Hepatocyte (in vitro differentiated cells): ENCODE results near the gene TMEM74B. TPM values are rescaled to one million over a fixed set of nuclear protein-coding genes. Genes with fewer than 3 reads are reported as not detected.
A peak's percentile ranks its signal among the peaks of the same experiment; 100 is the strongest.
"Not testable (repeated sequence)": the region's sequence is repeated elsewhere in the genome, so short reads cannot be mapped to it uniquely, and the experiment has no call there.

Experiments
- DNase-seq: peaks from one replicate; pipeline ENCODE4 v3.0.0-alpha.2; 2016; ENCODE audit warnings: low spot score
- H2AFZ ChIP-seq: fragments of 200-600 bp; sonication (generic); 2 replicates; pipeline ENCODE4 v1.6.0; 2016; ENCODE audit warnings: antibody characterized with exemption, mild to moderate bottlenecking
- H3K27ac ChIP-seq: fragments of 200-600 bp; sonication (generic); 2 replicates; pipeline ENCODE4 v1.5.1; 2016; ENCODE audit warnings: mild to moderate bottlenecking
- H3K27me3 ChIP-seq: fragments of 200-600 bp; sonication (generic); 2 replicates; pipeline ENCODE4 v1.6.1; 2016
- H3K36me3 ChIP-seq: fragments of 200-600 bp; sonication (generic); replicated peaks from 2 replicates; pipeline ENCODE4 v1.5.1; 2016; ENCODE audit warnings: low read depth; ENCODE audit not compliant: insufficient read depth
- H3K4me1 ChIP-seq: fragments of 200-600 bp; sonication (generic); 2 replicates; pipeline ENCODE4 v1.5.1; 2016; ENCODE audit warnings: mild to moderate bottlenecking, moderate library complexity; ENCODE audit not compliant: insufficient read depth
- H3K4me2 ChIP-seq: fragments of 200-600 bp; sonication (generic); 2 replicates; pipeline ENCODE4 v1.6.0; 2016
- H3K4me3 ChIP-seq: fragments of 200-600 bp; sonication (generic); 2 replicates; pipeline ENCODE4 v1.5.1; 2016; ENCODE audit warnings: mild to moderate bottlenecking
- H3K79me2 ChIP-seq: fragments of 200-600 bp; sonication (generic); 2 replicates; pipeline ENCODE4 v1.6.0; 2017; ENCODE audit warnings: mild to moderate bottlenecking
- H3K9me2 ChIP-seq: fragments of 200-600 bp; sonication (generic); replicated peaks from 2 replicates; pipeline ENCODE4 v1.6.0; 2017; ENCODE audit warnings: mild to moderate bottlenecking; ENCODE audit not compliant: insufficient read depth
- H3K9me3 ChIP-seq: fragments of 200-600 bp; sonication (generic); 2 replicates; pipeline ENCODE4 v1.5.1; 2016; ENCODE audit warnings: low read depth, mild to moderate bottlenecking
- H4K20me1 ChIP-seq: fragments of 200-600 bp; sonication (generic); 2 replicates; pipeline ENCODE4 v1.6.0; 2016; ENCODE audit warnings: mild to moderate bottlenecking; ENCODE audit not compliant: insufficient read depth, poor library complexity, severe bottlenecking
- CTCF ChIP-seq: fragments of 200-600 bp; sonication (generic); IDR thresholded peaks from 2 replicates; pipeline ENCODE4 v1.5.1; 2016; ENCODE audit warnings: antibody characterized with exemption, mild to moderate bottlenecking; ENCODE audit not compliant: poor library complexity
- EZH2 ChIP-seq: fragments of 200-600 bp; sonication (generic); IDR thresholded peaks from 2 replicates; pipeline ENCODE4 v1.6.1; 2016; ENCODE audit warnings: antibody characterized with exemption, mild to moderate bottlenecking, borderline replicate concordance
- EZH2phosphoT487 ChIP-seq: fragments of 200-600 bp; sonication (generic); IDR thresholded peaks from one replicate; pipeline ENCODE4 v1.6.1; 2018; ENCODE audit warnings: antibody characterized with exemption, mild to moderate bottlenecking, low read depth, moderate library complexity; ENCODE audit not compliant: unreplicated experiment, severe bottlenecking
- WGBS: methylation state at CpG from one replicate; pipeline ENCODE4 v1.1.6; 2016; ENCODE audit warnings: low lambda C conversion rate; ENCODE audit errors: missing lambda C conversion rate; 5-methylcytosine and 5-hydroxymethylcytosine counted together
- polyA plus RNA-seq: library from polyadenylated mRNA; unstranded; fragments of >200 nt; fragmentation: Nextera tagmentation; extraction: Ambion mirVana; gene quantifications from 2 replicates; pipeline ENCODE4 v1.2.1, GENCODE V29; 2016
- total RNA-seq: library from RNA; depleted of rRNA; stranded (reverse); fragments of >200 nt; gene quantifications from 2 replicates; pipeline ENCODE4 v1.2.3, GENCODE V29; 2014

TMEM74B gene
- total and polyA plus RNA-seq, 2 experiments from 2014 or later, result 5.2 to 5.5 TPM

GRCh38 chr20:1150968-1151367 is 33.8 kb downstream of the TMEM74B start:
- Histone ChIP-seq H3K4me1 (no peaks in the 10 kb centered on the region), H3K9me3 (no peaks in the 10 kb centered on the region), H3K27ac (no peak overlapping the region), H3K27me3 (no peaks in the 10 kb centered on the region), H3K36me3 (peaks cover 8% of the 10 kb centered on the region), H2AFZ (no peak overlapping the region), H4K20me1 (no peaks in the 10 kb centered on the region), H3K79me2 (peaks cover 11% of the 10 kb centered on the region), H3K4me3 (no peak overlapping the region), H3K4me2 (no peak overlapping the region), H3K9me2 (no peaks in the 10 kb centered on the region)
- no peak for TF ChIP-seq EZH2phosphoT487
- TF ChIP-seq EZH2, result no peak
- no peak for TF ChIP-seq CTCF
- no peak for DNase-seq
- 97% methylated on average over 1 of the region's 1 CpG for WGBS

- Histone ChIP-seq H3K9me3 (no peaks in the 10 kb centered on the region), H3K4me1 (no peaks in the 10 kb centered on the region), H3K27ac (peak overlapping the region; percentile 41), H3K4me3 (no peak overlapping the region), H3K4me2 (no peak overlapping the region), H3K9me2 (no peaks in the 10 kb centered on the region), H3K79me2 (peaks cover 11% of the 10 kb centered on the region), H4K20me1 (no peaks in the 10 kb centered on the region), H3K27me3 (no peaks in the 10 kb centered on the region), H2AFZ (no peak overlapping the region), H3K36me3 (peaks cover 2% of the 10 kb centered on the region)
- DNase-seq, result peak; percentile 61
- WGBS, result 79% methylated on average over 4 of the region's 4 CpGs
- TF ChIP-seq EZH2phosphoT487, result no peak
Observed at GRCh38 chr20:1150218-1150617, 34.6 kb downstream of the TMEM74B start.

- not testable (repeated sequence) for H3K9me2 ChIP-seq, H3K4me2 ChIP-seq, H4K20me1 ChIP-seq, H3K27me3 ChIP-seq, H2AFZ ChIP-seq, H3K36me3 ChIP-seq, H3K4me1 ChIP-seq, DNase-seq, H3K4me3 ChIP-seq, H3K9me3 ChIP-seq
- peak overlapping the region; percentile 41 for H3K27ac ChIP-seq
- H3K79me2 ChIP-seq, result peaks cover 11% of the 10 kb centered on the region
- WGBS, result 83% methylated on average over 2 of the region's 2 CpGs
Observed at GRCh38 chr20:1149812-1150211, 35.0 kb downstream of the TMEM74B start.

- Histone ChIP-seq H3K4me3 (no peak overlapping the region), H3K9me2 (no peaks in the 10 kb centered on the region), H3K9me3 (no peaks in the 10 kb centered on the region), H3K36me3 (no peaks in the 10 kb centered on the region), H3K27me3 (no peaks in the 10 kb centered on the region), H4K20me1 (no peaks in the 10 kb centered on the region), H3K27ac (no peak overlapping the region), H2AFZ (no peak overlapping the region), H3K79me2 (peaks cover 11% of the 10 kb centered on the region), H3K4me1 (no peaks in the 10 kb centered on the region), H3K4me2 (no peak overlapping the region)
- no peak for DNase-seq
- TF ChIP-seq EZH2 (no peak), CTCF (no peak), EZH2phosphoT487 (no peak)
- 89% methylated on average over 5 of the region's 5 CpGs for WGBS
Observed at GRCh38 chr20:1146957-1147356, 37.8 kb downstream of the TMEM74B start.
